DOHH2 (cell line): ENCODE data around the gene SLC39A11.
"Not testable (repeated sequence)": the region's sequence is repeated elsewhere in the genome, so short reads cannot be mapped to it uniquely, and the experiment has no call there.

Source experiments
- H3F3A ChIP-seq: fragments of 200-600 bp; sonication (generic), shearing (Covaris generic); 2 replicates; pipeline ENCODE4 v1.6.0; 2016; ENCODE audit warnings: antibody characterized with exemption, mild to moderate bottlenecking; ENCODE audit not compliant: control insufficient read depth, insufficient read depth
- H3K27ac ChIP-seq: fragments of 200-600 bp; sonication (generic); 2 replicates; pipeline ENCODE4 v1.5.1; 2014; ENCODE audit warnings: low read depth, mild to moderate bottlenecking, low read length, moderate library complexity
- H3K27me3 ChIP-seq: fragments of 200-600 bp; sonication (generic); 2 replicates; pipeline ENCODE4 v1.6.1; 2014; ENCODE audit warnings: mild to moderate bottlenecking, low read length, mixed read lengths; ENCODE audit not compliant: control insufficient read depth
- H3K36me3 ChIP-seq: fragments of 200-600 bp; sonication (generic); 2 replicates; pipeline ENCODE4 v1.6.1; 2014; ENCODE audit warnings: mild to moderate bottlenecking, low read length, moderate library complexity, mixed read lengths; ENCODE audit not compliant: control insufficient read depth
- H3K4me1 ChIP-seq: fragments of 200-600 bp; sonication (generic); 2 replicates; pipeline ENCODE4 v1.6.1; 2014; ENCODE audit warnings: mild to moderate bottlenecking, low read length, mixed read lengths; ENCODE audit not compliant: control insufficient read depth
- H3K4me2 ChIP-seq: fragments of 200-600 bp; sonication (generic); 2 replicates; pipeline ENCODE4 v1.6.0; 2014; ENCODE audit warnings: mild to moderate bottlenecking, low read length, moderate library complexity
- H3K4me3 ChIP-seq: fragments of 200-600 bp; sonication (generic); 2 replicates; pipeline ENCODE4 v1.5.1; 2014; ENCODE audit warnings: mild to moderate bottlenecking, low read length, mixed read lengths
- H3K79me2 ChIP-seq: fragments of 200-600 bp; sonication (generic); 2 replicates; pipeline ENCODE4 v1.6.1; 2014; ENCODE audit warnings: mild to moderate bottlenecking, low read length, mixed read lengths; ENCODE audit not compliant: control insufficient read depth
- H3K9me2 ChIP-seq: fragments of 200-600 bp; sonication (generic); replicated peaks from 2 replicates; pipeline ENCODE4 v1.6.1; 2014; ENCODE audit warnings: mild to moderate bottlenecking, low read length, mixed read lengths; ENCODE audit not compliant: control insufficient read depth
- H3K9me3 ChIP-seq: fragments of 200-600 bp; sonication (generic); 2 replicates; pipeline ENCODE4 v1.6.1; 2014; ENCODE audit warnings: antibody characterized with exemption, low read length, mixed read lengths; ENCODE audit not compliant: control insufficient read depth, insufficient read depth
- H4K20me1 ChIP-seq: fragments of 200-600 bp; sonication (generic); 2 replicates; pipeline ENCODE4 v1.6.0; 2014; ENCODE audit warnings: low read depth, mild to moderate bottlenecking, antibody characterized with exemption, low read length, moderate library complexity; ENCODE audit not compliant: control insufficient read depth, insufficient read depth
- EZH2phosphoT487 ChIP-seq: fragments of 200-600 bp; sonication (generic); IDR thresholded peaks from 2 replicates; pipeline ENCODE4 v1.6.1; 2017; ENCODE audit warnings: borderline replicate concordance, mild to moderate bottlenecking, antibody characterized with exemption, low read length, moderate library complexity, mixed read lengths
- TF ChIP-seq, protein P1 (sequence below): fragments of 200-600 bp; sonication (generic); IDR thresholded peaks from one replicate; pipeline ENCODE4 v1.5.1; 2014; ENCODE audit warnings: antibody characterized with exemption, mild to moderate bottlenecking, low read depth, low read length; ENCODE audit not compliant: poor library complexity, severe bottlenecking

Gene SLC39A11

DNA sequence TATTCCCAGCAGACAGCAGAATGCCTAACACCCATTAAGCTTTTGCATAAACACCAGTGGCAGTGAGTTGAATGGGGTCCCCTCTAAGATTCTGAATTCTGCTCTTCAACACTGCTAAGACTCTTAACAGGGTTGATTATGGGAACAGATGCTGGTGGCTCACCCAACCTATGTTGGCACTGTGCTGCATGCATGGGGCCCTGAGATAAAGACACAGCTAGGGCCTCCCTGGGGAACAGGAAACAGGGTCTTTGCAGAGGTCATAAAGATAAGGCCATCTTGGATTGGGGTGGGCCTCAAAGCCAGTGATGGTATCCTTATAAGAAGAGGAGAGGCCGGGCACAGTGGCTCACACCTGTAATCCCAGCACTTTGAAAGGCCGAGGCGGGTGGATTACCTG, 190.8 kb downstream of the SLC39A11 start:
- Histone ChIP-seq H3K4me3 (no peak overlapping the region), H3K9me3 (no peaks in the 10 kb centered on the region), H3K9me2 (no peaks in the 10 kb centered on the region), H3K27ac (no peak overlapping the region), H3K79me2 (no peaks in the 10 kb centered on the region), H3K4me2 (no peak overlapping the region), H3K27me3 (no peaks in the 10 kb centered on the region), H3K4me1 (no peaks in the 10 kb centered on the region), H3F3A (no peaks in the 10 kb centered on the region), H3K36me3 (no peaks in the 10 kb centered on the region), H4K20me1 (no peaks in the 10 kb centered on the region)
- TF ChIP-seq, protein P1, sequence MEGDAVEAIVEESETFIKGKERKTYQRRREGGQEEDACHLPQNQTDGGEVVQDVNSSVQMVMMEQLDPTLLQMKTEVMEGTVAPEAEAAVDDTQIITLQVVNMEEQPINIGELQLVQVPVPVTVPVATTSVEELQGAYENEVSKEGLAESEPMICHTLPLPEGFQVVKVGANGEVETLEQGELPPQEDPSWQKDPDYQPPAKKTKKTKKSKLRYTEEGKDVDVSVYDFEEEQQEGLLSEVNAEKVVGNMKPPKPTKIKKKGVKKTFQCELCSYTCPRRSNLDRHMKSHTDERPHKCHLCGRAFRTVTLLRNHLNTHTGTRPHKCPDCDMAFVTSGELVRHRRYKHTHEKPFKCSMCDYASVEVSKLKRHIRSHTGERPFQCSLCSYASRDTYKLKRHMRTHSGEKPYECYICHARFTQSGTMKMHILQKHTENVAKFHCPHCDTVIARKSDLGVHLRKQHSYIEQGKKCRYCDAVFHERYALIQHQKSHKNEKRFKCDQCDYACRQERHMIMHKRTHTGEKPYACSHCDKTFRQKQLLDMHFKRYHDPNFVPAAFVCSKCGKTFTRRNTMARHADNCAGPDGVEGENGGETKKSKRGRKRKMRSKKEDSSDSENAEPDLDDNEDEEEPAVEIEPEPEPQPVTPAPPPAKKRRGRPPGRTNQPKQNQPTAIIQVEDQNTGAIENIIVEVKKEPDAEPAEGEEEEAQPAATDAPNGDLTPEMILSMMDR: no peak
- no peak for TF ChIP-seq EZH2phosphoT487

- H3K9me2 ChIP-seq: no peaks in the 10 kb centered on the region
- H3K36me3 ChIP-seq: no peaks in the 10 kb centered on the region
- no peaks in the 10 kb centered on the region for H3K9me3 ChIP-seq
- H3K4me3 ChIP-seq: no peak overlapping the region
- no peaks in the 10 kb centered on the region for H3K79me2 ChIP-seq
- no peaks in the 10 kb centered on the region for H3K27me3 ChIP-seq
- H3F3A ChIP-seq: no peaks in the 10 kb centered on the region
- no peak for TF ChIP-seq EZH2phosphoT487
- TF ChIP-seq, protein P1: no peak
- no peaks in the 10 kb centered on the region for H3K4me1 ChIP-seq
- no peak overlapping the region for H3K27ac ChIP-seq
- H4K20me1 ChIP-seq: no peaks in the 10 kb centered on the region
- no peak overlapping the region for H3K4me2 ChIP-seq
These were observed 191.4 kb downstream of the SLC39A11 start for GRCh38 chr17:72901083-72901482.

GRCh38 chr17:72900654-72900971, 191.9 kb downstream of the SLC39A11 start:
- Histone ChIP-seq H3K4me1 (no peaks in the 10 kb centered on the region), H3K9me3 (no peaks in the 10 kb centered on the region), H3F3A (no peaks in the 10 kb centered on the region), H3K9me2 (no peaks in the 10 kb centered on the region), H3K36me3 (no peaks in the 10 kb centered on the region), H3K4me3 (no peak overlapping the region), H3K4me2 (no peak overlapping the region), H3K27me3 (no peaks in the 10 kb centered on the region), H4K20me1 (no peaks in the 10 kb centered on the region), H3K79me2 (no peaks in the 10 kb centered on the region), H3K27ac (no peak overlapping the region)
- TF ChIP-seq, protein P1: no peak
- no peak for TF ChIP-seq EZH2phosphoT487

GRCh38 chr17:72898725-72899124, 193.8 kb downstream of the SLC39A11 start:
- no peak for TF ChIP-seq EZH2phosphoT487
- TF ChIP-seq, protein P1: no peak
- Histone ChIP-seq H3K27me3 (no peaks in the 10 kb centered on the region), H3K4me1 (no peaks in the 10 kb centered on the region), H4K20me1 (no peaks in the 10 kb centered on the region), H3K9me3 (no peaks in the 10 kb centered on the region), H3K79me2 (no peaks in the 10 kb centered on the region), H3K4me3 (no peak overlapping the region), H3F3A (no peaks in the 10 kb centered on the region), H3K27ac (no peak overlapping the region), H3K4me2 (no peak overlapping the region), H3K36me3 (no peaks in the 10 kb centered on the region), H3K9me2 (no peaks in the 10 kb centered on the region)

GRCh38 chr17:72896288-72896687, 196.2 kb downstream of the SLC39A11 start:
- not testable (repeated sequence) for H3K36me3 ChIP-seq, H3K4me1 ChIP-seq, H3K79me2 ChIP-seq, H3K9me2 ChIP-seq, H3K4me3 ChIP-seq, H3F3A ChIP-seq, H4K20me1 ChIP-seq, H3K9me3 ChIP-seq, H3K4me2 ChIP-seq, H3K27ac ChIP-seq, H3K27me3 ChIP-seq
